ENCODE measurements around the gene RAPGEF1.

- TF ChIP-seq CTCF (IDR thresholded peaks at IDR 0.05; ENCODE audit: insufficient read depth, low read length, poor library complexity, severe bottlenecking) (no peak), EZH2phosphoT487 (conservative IDR thresholded peaks at IDR 0.05; ENCODE audit: low read length) (no peak)
Measured at GRCh38 chr9:131584858-131585257, 155.0 kb downstream of the RAPGEF1 start.

All from SU-DHL-6 (cell line).